Thyroid gland (tissue), 4 donors: Measurements from ENCODE around the gene FBLN7. TPM values are rescaled to one million over a fixed set of nuclear protein-coding genes. Genes with fewer than 3 reads are reported as not detected.
A peak's percentile ranks its signal among the peaks of the same experiment; 100 is the strongest.

Experiments
- DNase-seq, 2 donors: peaks; one replicate each; pipeline ENCODE4 v3.0.0-alpha.2; 2019
- H3K27ac ChIP-seq, 3 donors: fragments of 200-600 bp; sonication (generic); 1 replicate in 2 of 3; 2 replicates in 1 of 3; pipeline ENCODE4 v1.5.1; 2016 to 2019; ENCODE audit warnings: mild to moderate bottlenecking in 1 of 3, moderate library complexity in 1 of 3
- H3K27me3 ChIP-seq: fragments of 200-600 bp; sonication (generic); one replicate; pipeline ENCODE4 v1.5.1; 2019
- H3K36me3 ChIP-seq, 2 donors: fragments of 200-600 bp; sonication (generic); one replicate each; pipeline ENCODE4 v1.5.1; 2016 to 2019
- H3K4me1 ChIP-seq, 2 donors: fragments of 200-600 bp; sonication (generic); one replicate each; pipeline ENCODE4 v1.5.1; 2017 to 2019
- H3K4me3 ChIP-seq, 3 donors: fragments of 200-600 bp; sonication (generic); replicated peaks in 1 of 3; 1 replicate in 2 of 3; 2 replicates in 1 of 3; pipeline ENCODE4 v1.5.1; 2016; ENCODE audit warnings: mild to moderate bottlenecking in 1 of 3
- H3K9me3 ChIP-seq: fragments of 200-600 bp; sonication (generic); one replicate; pipeline ENCODE4 v1.5.1; 2017
- POLR2A ChIP-seq, 2 donors: fragments of 450-650 bp; IDR thresholded peaks; one replicate each; pipeline ENCODE4 v1.6.1; 2017; ENCODE audit warnings: antibody characterized with exemption in 2 of 2, mild to moderate bottlenecking in 2 of 2, moderate library complexity in 1 of 2
- WGBS, 2 donors: methylation state at CpG; one replicate each; pipeline ENCODE4 v1.1.5; 2017; 5-methylcytosine and 5-hydroxymethylcytosine counted together
- intact Hi-C: fragments of 100-400 bp; cut with DNase I; formaldehyde crosslinking; loops from one replicate; pipeline ENCODE4 v1.15.1; 2023
- total RNA-seq, 4 donors: library from RNA; depleted of rRNA; stranded (reverse); fragments of >200 nt; gene quantifications; one replicate each; pipeline ENCODE4 v1.2.3, GENCODE V29; 2016
- TF ChIP-seq, protein P1 (sequence below), 6 experiments: fragments of 200-600 bp in 3 of 6; fragments of 450-650 bp in 3 of 6; sonication (generic) in 3 of 6; IDR thresholded peaks; one replicate each; pipeline ENCODE4 v1.5.1; 2016 to 2019; ENCODE audit warnings: antibody characterized with exemption in 6 of 6, mild to moderate bottlenecking in 2 of 6, inconsistent platforms in 1 of 6, moderate library complexity in 1 of 6

Gene FBLN7
- total RNA-seq, 4 donors from 2014 or later: 10.3 to 33.6 (median 16.4) TPM

DNA sequence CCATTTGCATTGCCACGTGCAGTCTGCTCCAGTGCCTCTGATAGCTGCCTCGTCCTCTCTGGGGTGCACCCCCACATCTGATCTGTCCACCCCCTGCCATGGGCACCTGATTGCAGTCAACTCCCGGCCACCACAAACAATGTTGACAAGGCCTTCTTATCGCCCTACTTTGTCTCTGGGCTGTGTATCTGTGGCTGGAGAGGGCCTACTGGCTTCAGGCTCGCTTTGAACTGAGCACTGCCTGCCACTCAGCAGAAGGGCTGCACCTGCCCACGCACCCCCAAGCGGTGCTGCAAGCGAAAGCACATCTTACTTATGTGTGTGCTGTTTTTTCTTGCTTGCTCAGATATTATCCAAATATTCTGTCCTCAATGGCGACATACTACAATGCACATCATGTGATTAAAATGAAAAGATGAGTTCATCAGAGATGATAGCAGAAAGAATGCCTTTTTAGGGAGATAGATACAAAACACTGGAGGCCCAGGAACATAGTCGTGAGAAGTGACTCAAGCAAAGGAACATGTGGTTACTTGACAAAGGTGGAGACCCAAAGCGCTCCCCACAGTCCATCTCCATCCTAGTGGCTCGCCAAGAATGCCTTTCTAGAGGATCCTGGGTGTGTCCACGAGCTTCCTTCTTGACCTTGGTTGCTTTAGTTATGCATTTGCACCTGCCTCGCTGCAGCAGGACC, 28.8 kb downstream of the FBLN7 start:
- Histone ChIP-seq H3K9me3 (no peaks in the 10 kb centered on the region), H3K27ac (no peak overlapping the region), H3K27me3 (no peaks in the 10 kb centered on the region), H3K4me1 (no peaks in the 10 kb centered on the region), H3K4me3 (no peak overlapping the region), H3K36me3 (no peaks in the 10 kb centered on the region)
- TF ChIP-seq, protein P1, sequence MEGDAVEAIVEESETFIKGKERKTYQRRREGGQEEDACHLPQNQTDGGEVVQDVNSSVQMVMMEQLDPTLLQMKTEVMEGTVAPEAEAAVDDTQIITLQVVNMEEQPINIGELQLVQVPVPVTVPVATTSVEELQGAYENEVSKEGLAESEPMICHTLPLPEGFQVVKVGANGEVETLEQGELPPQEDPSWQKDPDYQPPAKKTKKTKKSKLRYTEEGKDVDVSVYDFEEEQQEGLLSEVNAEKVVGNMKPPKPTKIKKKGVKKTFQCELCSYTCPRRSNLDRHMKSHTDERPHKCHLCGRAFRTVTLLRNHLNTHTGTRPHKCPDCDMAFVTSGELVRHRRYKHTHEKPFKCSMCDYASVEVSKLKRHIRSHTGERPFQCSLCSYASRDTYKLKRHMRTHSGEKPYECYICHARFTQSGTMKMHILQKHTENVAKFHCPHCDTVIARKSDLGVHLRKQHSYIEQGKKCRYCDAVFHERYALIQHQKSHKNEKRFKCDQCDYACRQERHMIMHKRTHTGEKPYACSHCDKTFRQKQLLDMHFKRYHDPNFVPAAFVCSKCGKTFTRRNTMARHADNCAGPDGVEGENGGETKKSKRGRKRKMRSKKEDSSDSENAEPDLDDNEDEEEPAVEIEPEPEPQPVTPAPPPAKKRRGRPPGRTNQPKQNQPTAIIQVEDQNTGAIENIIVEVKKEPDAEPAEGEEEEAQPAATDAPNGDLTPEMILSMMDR (IDR thresholded peaks at IDR 0.05): no peak
- DNase-seq: no peak
- intact Hi-C loops: no loop called here
- 85 to 90% methylated on average over 14 of the region's 14 CpGs for WGBS, 2 donors

DNA sequence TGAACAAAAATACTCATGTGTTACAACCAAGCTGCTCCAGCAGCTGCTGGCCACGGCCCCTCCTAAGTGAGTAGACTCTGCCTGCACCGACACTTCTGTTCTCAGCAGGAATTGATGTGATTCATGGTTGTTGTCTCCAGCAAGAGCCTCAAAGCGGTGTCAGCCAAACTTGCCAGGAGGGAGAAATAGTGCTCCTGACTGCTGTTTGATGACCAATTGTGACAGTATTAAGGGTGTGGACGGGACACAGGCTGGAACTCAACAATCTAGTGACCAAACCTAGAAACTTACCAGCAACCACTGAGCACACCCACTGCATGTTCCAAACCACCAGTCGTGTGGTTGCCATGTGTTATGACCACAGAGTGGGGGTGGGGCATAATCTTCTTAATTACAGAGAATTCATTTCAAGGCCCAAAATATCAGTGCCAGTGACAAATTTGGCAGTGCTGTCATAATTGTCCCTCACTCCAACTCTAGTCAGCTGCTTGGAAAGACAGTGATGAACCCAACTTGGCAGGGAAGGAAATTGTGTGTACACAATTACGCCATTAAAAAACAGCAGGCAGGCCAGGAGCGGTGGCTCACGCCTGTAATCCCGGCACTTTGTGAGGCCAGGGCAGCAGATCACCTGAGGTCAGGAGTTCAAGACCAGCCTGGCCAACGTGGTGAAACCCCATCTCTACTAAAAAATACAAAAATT, 30.4 kb downstream of the FBLN7 start:
- WGBS, 2 donors: 92 to 93% methylated on average over 9 to 10 of the region's 10 CpGs
- intact Hi-C loops: no loop called here

DNA sequence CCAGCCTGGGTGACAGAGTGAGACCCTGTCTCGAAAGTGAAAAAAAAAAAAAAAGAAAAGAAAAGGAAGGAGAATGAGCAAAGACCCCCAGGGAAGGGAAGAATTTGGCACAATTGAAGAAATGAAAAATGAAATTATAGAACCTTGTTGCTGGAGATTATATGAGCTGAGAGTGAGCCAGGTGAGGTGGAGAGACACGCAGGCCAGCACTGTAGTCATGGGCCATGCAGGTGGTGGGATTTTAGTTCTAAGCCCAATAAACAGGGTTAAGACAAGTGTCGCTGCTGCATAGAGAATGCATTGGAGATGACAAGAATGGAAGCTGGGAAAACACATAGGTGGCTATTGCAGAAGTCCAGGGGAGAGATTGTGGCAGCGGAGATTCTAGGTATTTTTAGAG, 32.3 kb downstream of the FBLN7 start:
- 96 to 98% methylated on average over 4 of the region's 4 CpGs for WGBS, 2 donors

More for the DNA sequence above, 30.4 kb downstream of the FBLN7 start:
- peaks cover 1 to 5% of the 10 kb centered on the region in 2 donors for H3K4me1 ChIP-seq
- H3K27me3 ChIP-seq: no peaks in the 10 kb centered on the region
- H3K4me3 ChIP-seq: no peak overlapping the region
- H3K9me3 ChIP-seq: no peaks in the 10 kb centered on the region
- H3K36me3 ChIP-seq: no peaks in the 10 kb centered on the region
- no peak for TF ChIP-seq POLR2A (IDR thresholded peaks at IDR 0.05)
- TF ChIP-seq, protein P1 (IDR thresholded peaks at IDR 0.05): no peak
- DNase-seq: no peak
- H3K27ac ChIP-seq: no peak overlapping the region

DNA sequence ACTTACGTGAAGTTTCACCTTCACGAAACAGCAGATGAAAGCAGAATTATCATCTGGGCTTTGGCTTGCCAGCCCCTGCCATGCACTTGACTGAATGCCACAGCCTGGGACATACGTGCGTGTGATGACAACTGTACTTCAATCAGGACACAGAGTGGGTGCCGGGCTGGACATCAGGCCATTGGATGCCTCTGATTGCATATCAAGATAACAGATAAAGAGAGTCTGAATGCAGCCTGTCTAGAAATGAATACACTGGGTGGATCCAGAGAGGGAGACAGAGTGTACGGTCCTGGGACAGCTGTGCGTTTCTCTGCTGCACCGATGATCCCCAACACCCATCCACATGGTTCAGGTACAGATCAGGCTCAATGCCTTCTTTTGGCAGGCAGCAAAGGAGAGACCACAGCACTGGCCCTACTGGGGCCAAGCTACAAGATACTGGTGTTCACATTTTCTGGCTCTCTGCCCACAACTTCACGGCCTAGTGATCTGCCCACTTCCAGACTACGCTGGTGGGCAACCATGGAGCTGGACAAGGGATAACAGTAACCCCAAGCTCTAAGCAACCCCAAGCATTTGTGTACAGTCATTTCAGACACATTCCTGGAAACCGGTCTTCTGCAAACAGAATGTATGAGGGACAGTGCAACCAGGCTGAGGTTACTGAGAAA, 35.6 kb downstream of the FBLN7 start:
- Histone ChIP-seq H3K9me3 (no peaks in the 10 kb centered on the region), H3K27ac (peak overlapping the region; percentile 17 to 49 (median 36)), H3K36me3 (no peaks in the 10 kb centered on the region), H3K4me1 (peaks cover 14 to 22% of the 10 kb centered on the region in 2 donors), H3K4me3 (no peak overlapping the region), H3K27me3 (no peaks in the 10 kb centered on the region)
- WGBS, 2 donors: 37 to 52% methylated on average over 11 of the region's 11 CpGs
- TF ChIP-seq, protein P1 (IDR thresholded peaks at IDR 0.05): no peak
- TF ChIP-seq POLR2A (IDR thresholded peaks at IDR 0.05): no peak
- peak; percentile 44 to 61 for DNase-seq
- intact Hi-C loops: no loop called here

More for the DNA sequence above, 32.3 kb downstream of the FBLN7 start:
- intact Hi-C loops: no loop called here
- H3K36me3 ChIP-seq: no peaks in the 10 kb centered on the region
- no peak for TF ChIP-seq POLR2A (IDR thresholded peaks at IDR 0.05)
- TF ChIP-seq, protein P1 (IDR thresholded peaks at IDR 0.05): no peak
- no peak overlapping the region for H3K4me3 ChIP-seq
- no peak overlapping the region for H3K27ac ChIP-seq
- H3K4me1 ChIP-seq: peaks cover 14 to 22% of the 10 kb centered on the region in 2 donors
- H3K9me3 ChIP-seq: no peaks in the 10 kb centered on the region
- no peaks in the 10 kb centered on the region for H3K27me3 ChIP-seq
- DNase-seq: no peak
